Endometrium (tissue), 2 donors: ENCODE measurements around the gene CSGALNACT2.
"Not testable (repeated sequence)": the region's sequence is repeated elsewhere in the genome, so short reads cannot be mapped to it uniquely, and the experiment has no call there.

Source experiments
- FAIRE-seq: peaks from 2 replicates; lab custom pipeline; 2012; peaks lifted over from hg19 to GRCh38; lab: Jason Lieb, UNC
- donor health status: control.
- donor health status: control.

CSGALNACT2 gene

DNA sequence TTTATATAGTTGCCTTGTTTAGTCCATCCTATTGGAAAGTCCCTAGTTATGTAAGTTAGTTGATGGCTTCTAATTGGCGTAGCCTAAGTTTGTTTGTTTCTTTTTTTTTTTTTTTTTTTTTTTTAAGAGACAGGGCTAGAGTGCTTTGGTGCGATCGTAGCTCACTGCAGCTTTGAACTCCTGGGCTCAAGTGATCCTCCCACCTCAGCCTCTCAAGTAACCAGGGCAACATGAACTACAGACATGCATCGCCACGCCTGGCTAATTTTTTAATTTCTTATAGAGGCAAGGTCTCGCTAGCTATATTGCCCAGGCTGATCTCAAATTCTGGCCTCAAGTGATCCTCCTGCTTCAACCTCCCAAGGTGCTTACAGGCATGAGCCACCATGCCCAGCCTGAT, 7.1 kb downstream of the CSGALNACT2 start:
- FAIRE-seq, result no peak

DNA sequence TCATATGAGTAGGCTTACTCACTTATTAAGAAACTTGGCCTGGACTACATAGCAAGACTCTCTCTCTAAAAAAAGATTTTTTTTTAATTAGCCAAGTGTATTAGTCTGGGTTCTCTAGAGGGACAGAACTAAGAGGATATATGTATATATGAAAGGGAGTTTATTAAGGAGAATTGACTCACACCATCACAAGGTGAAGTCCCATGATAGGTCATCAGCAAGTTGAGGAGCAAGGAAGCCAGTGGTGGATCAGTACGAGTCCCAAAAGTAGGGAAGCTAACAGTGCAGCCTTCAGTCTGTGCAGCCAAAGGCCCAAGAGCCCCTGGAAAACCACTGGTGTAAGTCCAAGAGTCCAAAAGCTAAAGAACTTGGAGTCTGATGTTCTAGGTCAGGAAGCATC, 7.7 kb downstream of the CSGALNACT2 start:
- FAIRE-seq, result not testable (repeated sequence)

GRCh38 chr10:43151371-43151770, 13.1 kb downstream of the CSGALNACT2 start:
- no peak for FAIRE-seq

- peak; percentile 78 for FAIRE-seq
Measured at GRCh38 chr10:43153901-43154300, 15.7 kb downstream of the CSGALNACT2 start.

GRCh38 chr10:43155221-43155620, 17.0 kb downstream of the CSGALNACT2 start:
- FAIRE-seq, result no peak

- no peak for FAIRE-seq
Measured at GRCh38 chr10:43155741-43156140, 17.5 kb downstream of the CSGALNACT2 start.

DNA sequence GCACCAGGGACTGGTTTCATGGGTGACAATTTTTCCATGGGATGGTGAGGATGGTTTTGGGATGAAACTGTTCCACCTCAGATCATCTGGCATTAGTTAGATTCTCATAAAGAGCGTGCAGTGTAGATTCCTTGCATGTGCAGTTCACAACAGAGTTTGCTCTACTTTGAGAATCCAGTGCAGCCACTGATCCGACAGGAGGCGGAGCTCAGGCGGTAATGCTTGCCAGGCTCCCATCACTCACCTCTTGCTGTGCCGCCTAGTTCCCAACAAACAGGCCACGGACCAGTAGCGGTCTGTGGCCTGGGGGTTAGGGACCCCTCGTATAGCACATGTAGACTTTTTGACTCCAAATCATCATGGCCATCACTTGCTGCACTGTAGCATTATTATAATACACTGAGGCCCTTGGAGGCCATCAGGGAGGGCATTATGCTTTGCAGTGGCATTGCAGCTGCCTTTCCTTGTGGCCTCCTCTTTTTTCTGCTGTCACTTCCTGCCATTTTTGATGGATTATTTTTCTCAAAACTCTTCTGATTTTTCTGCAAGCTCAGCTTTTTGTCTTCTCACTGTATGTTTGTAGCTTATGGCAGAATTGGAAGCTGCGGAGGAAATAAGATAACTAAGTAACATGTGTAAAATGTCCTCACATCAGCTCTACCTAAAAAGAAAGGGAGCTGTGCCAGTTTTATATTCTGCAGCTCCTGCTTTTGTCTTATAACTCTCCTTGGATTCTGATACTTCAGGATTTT, 18.5 kb downstream of the CSGALNACT2 start:
- no peak for FAIRE-seq

DNA sequence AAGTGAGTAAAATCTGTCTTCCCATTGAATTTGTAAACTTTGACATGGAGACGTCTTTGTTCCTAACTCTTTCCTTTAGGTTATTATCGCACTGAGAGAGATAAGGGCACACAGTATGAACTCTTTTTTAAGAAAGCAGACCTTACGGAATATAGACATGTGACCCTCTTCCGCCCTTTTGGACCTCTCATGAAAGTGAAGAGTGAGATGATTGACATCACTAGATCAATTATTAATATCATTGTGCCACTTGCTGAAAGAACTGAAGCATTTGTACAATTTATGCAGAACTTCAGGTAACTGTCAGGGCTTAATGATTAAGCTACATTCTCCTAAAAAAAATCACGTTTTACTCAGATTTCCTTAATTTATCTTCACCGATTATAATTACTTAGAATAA, 20.4 kb downstream of the CSGALNACT2 start:
- FAIRE-seq, result no peak

DNA sequence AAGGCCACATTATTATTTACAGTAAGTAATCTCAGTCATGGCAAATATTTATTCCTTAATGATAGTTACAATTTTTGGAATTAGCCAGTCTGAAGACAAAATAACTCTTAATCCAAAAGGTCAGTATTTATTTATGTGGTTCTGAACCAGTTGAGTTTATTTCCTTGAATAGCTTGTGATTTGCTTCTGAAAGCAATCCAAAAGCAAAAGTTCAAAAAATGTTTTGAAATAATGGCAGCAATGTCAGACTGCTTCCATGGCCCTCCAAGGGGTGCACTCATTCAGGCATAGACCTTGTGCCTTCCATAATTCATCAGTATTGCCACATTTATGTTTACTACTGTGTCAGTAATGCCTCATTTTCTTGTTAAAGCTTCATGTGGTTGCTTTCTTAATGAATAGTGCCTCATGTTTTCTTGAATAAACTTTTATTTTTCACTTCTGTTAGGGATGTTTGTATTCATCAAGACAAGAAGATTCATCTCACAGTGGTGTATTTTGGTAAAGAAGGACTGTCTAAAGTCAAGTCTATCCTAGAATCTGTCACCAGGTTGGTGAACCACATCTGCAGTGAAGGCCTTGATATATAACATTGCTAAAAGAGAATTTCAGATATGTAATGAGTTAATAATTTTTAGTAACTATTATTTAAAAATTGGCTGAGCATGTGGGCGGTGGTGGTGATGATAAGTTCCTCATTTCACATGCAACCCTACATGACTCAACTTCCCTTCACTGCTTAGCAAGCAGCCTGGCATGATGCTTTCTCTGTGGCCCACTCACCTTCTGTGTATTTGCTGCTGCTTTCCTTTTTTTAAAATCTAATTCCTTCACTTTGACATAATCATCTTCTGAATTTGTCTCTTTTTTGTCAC, 22.0 kb downstream of the CSGALNACT2 start:
- peak; percentile 91 for FAIRE-seq

- FAIRE-seq, result no peak
Measured at GRCh38 chr10:43160921-43161255, 22.6 kb downstream of the CSGALNACT2 start.

DNA sequence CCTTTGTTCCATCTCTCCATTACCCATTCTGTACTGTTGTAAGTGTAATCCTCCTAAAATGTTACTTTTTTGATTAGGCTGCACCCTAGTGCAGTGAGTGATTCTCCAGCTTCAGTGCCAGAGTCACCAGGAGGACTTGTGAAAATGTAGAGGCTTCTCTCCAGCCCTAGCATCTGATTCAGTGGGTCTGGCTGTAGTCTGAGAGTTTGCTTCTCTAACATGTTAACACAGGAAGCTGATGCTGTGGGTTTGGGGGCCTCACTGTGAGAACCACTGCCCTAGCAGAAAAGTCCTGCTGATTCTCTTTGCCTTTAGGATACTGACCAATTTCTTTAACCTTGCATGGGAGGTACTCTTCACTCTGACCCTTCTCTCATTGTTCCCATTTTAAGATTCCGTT, 24.4 kb downstream of the CSGALNACT2 start:
- FAIRE-seq, result no peak

GRCh38 chr10:43166207-43166879, 28.1 kb downstream of the CSGALNACT2 start:
- FAIRE-seq, result no peak

DNA sequence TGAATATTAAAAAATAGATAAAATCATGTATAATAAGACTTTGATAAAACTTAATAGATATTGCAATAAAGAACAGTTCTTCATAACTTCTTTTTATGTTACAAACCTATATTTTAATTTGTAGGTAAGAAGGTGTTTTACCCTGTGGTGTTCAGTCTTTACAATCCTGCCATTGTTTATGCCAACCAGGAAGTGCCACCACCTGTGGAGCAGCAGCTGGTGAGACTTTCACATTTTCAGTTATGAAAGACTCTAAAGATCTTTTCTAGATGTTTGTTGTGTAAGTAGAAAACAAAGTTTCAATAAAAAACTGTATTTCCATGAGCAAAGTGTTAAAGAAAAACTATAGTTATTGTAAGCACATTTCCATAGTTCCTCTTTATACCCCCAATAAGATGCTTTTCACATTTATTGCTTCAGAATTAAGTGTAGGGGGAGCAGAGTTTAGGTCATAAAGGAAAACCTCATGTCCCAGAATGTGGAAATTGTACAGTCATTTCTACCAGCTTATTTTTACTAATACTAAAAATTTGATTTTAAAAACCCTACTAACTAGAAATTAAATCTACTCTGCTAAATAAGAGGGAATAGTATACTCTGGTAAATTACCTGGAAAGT, 28.7 kb downstream of the CSGALNACT2 start:
- FAIRE-seq, result peak; percentile 21

DNA sequence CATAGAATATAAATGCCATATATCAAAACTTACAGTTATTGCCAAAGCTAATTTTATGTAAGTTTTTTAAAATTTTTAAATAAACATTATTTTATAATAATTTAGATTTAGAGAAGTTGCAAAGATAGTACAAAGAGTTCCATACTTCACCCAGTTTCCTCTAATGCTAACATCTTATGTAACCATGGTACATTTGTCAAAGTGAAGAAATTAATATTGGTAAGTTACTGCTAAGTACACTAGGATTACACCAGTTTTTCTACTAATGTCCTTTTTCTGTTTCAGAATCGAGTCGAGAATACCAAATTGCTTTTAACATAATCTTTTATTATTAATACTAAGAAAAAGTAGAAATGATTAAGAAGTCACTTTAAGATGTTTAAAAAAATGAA, 29.2 kb downstream of the CSGALNACT2 start:
- peak; percentile 59 for FAIRE-seq

DNA sequence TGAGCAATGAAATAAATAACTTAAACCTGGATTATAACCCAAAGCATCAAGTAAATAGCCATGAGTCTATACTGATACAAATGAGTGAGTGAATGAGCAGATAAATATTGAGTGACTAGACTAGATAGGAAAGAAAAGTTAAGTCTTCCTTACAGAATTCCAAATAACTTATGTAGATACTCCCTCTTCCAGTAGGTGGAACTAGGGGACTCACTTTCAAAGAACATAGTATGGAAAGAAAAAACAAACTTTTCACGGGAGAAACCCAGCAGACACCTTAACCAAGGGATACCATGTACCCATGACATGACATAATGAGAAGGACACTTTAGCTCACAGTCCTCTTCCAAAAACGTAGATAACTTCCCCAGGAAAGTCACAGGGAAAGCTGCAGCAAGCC, 32.2 kb downstream of the CSGALNACT2 start:
- FAIRE-seq, result no peak

DNA sequence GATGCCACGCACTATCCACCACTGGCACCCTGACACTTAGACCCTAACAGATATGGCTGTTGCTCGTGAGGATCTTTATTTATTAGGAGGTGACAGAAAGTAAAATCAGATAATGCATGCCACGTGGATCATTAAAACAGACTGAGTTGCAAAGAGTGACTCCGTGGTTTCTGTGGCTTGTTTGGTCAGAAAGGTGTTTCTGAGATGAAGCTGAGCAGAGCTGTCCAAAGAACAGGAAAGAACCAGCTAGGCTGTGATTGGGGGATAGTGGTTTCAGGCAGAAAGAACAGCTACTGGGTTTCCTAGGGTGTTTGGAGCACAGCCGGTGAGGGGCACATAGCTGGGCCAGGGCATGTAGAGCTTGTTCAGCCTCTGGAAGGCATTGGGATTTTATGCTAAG, 34.4 kb downstream of the CSGALNACT2 start:
- no peak for FAIRE-seq

DNA sequence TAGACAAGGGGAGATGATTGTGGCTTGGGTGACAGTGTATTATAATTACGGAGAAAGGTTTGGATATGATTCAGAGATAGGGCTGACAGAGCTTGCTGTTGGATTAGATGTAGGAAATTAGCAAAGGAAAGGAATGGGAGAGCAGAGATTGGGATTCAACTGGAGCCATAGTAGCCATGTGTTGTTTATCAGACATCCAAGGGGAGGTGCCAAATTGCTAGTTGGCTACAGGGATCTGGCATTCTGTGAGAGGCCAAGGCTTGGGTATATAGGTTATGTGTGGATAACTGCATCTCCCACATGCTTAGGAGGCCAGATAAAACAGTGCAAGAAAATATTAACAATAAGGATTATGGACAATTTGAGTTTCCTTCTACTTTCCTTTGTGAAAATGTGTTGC, 34.9 kb downstream of the CSGALNACT2 start:
- FAIRE-seq, result no peak

GRCh38 chr10:43174969-43175368, 36.7 kb downstream of the CSGALNACT2 start:
- FAIRE-seq, result no peak

DNA sequence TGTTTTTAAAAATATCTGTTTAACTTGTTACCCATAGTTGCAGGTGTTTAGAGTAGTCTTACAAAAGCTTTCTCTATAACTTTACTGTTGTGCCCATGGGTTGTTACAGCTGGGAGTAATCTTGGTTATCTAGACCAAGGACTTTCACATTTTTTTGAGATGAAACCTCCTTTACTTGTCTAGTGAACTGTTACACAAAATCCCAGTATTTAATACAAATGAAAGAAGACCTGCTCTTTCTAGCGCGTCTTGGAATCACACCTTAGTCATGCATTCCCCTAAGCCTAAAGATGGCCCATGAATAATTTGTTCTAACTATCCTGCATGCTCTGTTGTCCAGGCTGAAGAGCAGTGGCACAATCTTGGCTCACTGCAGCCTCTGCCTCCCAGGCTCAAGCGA, 38.0 kb downstream of the CSGALNACT2 start:
- FAIRE-seq, result no peak

- no peak for FAIRE-seq
Measured at GRCh38 chr10:43177595-43177994, 39.4 kb downstream of the CSGALNACT2 start.

DNA sequence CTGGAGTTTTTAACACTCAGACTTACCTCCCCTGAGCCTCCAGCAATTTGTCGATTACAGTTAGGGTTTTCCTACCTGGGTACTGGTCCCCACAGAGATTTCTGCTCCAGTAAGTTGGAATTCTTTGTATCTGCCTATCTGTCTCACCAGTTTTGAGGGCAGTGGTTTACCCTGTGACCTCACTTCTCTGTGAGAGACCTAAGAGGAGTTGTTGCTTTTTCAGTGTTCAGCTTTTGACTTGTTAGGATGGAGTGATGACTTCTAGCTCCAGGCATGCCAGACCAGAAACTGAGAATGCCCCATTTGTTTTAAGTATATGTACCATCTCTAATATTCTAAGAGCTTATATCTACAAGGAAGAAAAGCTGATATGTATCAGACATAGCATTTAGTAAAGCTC, 42.9 kb downstream of the CSGALNACT2 start:
- FAIRE-seq, result no peak

DNA sequence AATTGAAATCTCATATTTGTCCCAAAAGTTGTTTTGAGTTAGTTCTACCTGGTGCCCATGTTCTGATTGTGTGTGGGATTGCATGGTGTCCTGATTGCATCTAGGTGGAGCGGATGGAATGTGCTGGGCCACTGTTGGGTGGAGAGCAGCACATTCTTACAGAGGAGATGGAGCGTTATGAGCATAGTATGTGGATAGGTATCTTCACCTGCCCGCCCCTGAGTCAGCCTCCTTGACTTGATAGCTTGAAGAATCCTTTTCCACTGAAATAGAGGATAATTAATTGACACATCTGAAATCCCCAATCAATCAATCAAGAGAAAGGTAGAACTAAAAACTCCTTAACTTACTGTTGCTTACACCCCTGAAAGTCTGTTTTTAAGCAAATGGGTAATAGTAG, 45.5 kb downstream of the CSGALNACT2 start:
- not testable (repeated sequence) for FAIRE-seq

- FAIRE-seq, result no peak
Measured at GRCh38 chr10:43186150-43186549, 47.9 kb downstream of the CSGALNACT2 start.
